ENCODE data around the gene PTAFR.
A peak's percentile ranks its signal among the peaks of the same experiment; 100 is the strongest.

PTAFR gene

GRCh38 chr1:28175955-28176485 lies 470 bp downstream of the PTAFR start:
- DNase-seq (ENCODE audit: low spot score): no peak

- no peak for DNase-seq (ENCODE audit: low spot score)
Observed at GRCh38 chr1:28173980-28174297, 2.6 kb downstream of the PTAFR start.

- no peak for DNase-seq (ENCODE audit: low spot score)
Observed at GRCh38 chr1:28173151-28173979, 3.1 kb downstream of the PTAFR start.

GRCh38 chr1:28172713-28173150 lies 3.8 kb downstream of the PTAFR start:
- no peak for DNase-seq (ENCODE audit: low spot score)

GRCh38 chr1:28171246-28171645 lies 5.2 kb downstream of the PTAFR start:
- no peak for DNase-seq (ENCODE audit: low spot score)

GRCh38 chr1:28170001-28170596 lies 6.4 kb downstream of the PTAFR start:
- peak; percentile 39 for DNase-seq (ENCODE audit: low spot score)

- DNase-seq (ENCODE audit: low spot score): no peak
Observed at GRCh38 chr1:28163496-28164161, 12.9 kb downstream of the PTAFR start.

- no peak for DNase-seq (ENCODE audit: low spot score)
Observed at GRCh38 chr1:28162151-28162550, 14.3 kb downstream of the PTAFR start.

GRCh38 chr1:28161751-28162150 lies 14.7 kb downstream of the PTAFR start:
- DNase-seq (ENCODE audit: low spot score): no peak

- no peak for DNase-seq (ENCODE audit: low spot score)
Observed at GRCh38 chr1:28160782-28161266, 15.7 kb downstream of the PTAFR start.

GRCh38 chr1:28159680-28160079 lies 16.8 kb downstream of the PTAFR start:
- no peak for DNase-seq (ENCODE audit: low spot score)

- no peak for DNase-seq (ENCODE audit: low spot score)
Observed at GRCh38 chr1:28159243-28159642, 17.2 kb downstream of the PTAFR start.

- DNase-seq (ENCODE audit: low spot score): no peak
Observed at GRCh38 chr1:28157894-28158293, 18.6 kb downstream of the PTAFR start.

GRCh38 chr1:28156821-28157220 lies 19.7 kb downstream of the PTAFR start:
- no peak for DNase-seq (ENCODE audit: low spot score)

- DNase-seq (ENCODE audit: low spot score): no peak
Observed at GRCh38 chr1:28155628-28156027, 20.9 kb downstream of the PTAFR start.

GRCh38 chr1:28154078-28154594 lies 22.4 kb downstream of the PTAFR start:
- DNase-seq (ENCODE audit: low spot score): no peak

- no peak for DNase-seq (ENCODE audit: low spot score)
Observed at GRCh38 chr1:28150125-28150780, 26.2 kb downstream of the PTAFR start.

GRCh38 chr1:28148880-28149195 lies 27.7 kb downstream of the PTAFR start:
- DNase-seq (ENCODE audit: low spot score): no peak

- DNase-seq (ENCODE audit: low spot score): no peak
Observed at GRCh38 chr1:28147264-28148094, 29.0 kb downstream of the PTAFR start.

GRCh38 chr1:28145728-28146127 lies 30.8 kb downstream of the PTAFR start:
- DNase-seq (ENCODE audit: low spot score): no peak
